K562 (cell line): Measurements from ENCODE around the gene CPNE2. TPM values are rescaled to one million over a fixed set of nuclear protein-coding genes. Genes with fewer than 3 reads are reported as not detected.
A peak's percentile ranks its signal among the peaks of the same experiment; 100 is the strongest.

Source experiments
- ATAC-seq: fragments of 200-7000 bp; cut with Tn5 transposase; 3 replicates; pipeline ENCODE4 v1.9.1; 2020; ENCODE audit warnings: moderate library complexity
- BruUV-seq: library from RNA; stranded (reverse); fragments of 400-500 nt; replicated peaks from 2 replicates; lab custom pipeline; 2021; lab: Mats Ljungman, UMichigan
- CTCF ChIA-PET: fragments of 300-600 bp; formaldehyde crosslinking; extraction: SDS; loops from one replicate; lab custom pipeline; 2021; ENCODE audit warnings: low intra/inter-chr PET ratio; lab: Yijun Ruan, JAX
- POLR2A ChIA-PET: fragments of 300-600, 350-650 bp; sonication (Branson Sonifier 250); formaldehyde crosslinking; extraction: SDS; loops from one replicate; lab custom pipeline; 2021; ENCODE audit warnings: antibody characterized with exemption, inconsistent platforms; lab: Yijun Ruan, JAX
- DNase-seq, 4 experiments: peaks; one replicate each; pipeline versions ENCODE4 v3.0.0 to v3.0.0-alpha.2; 2011 to 2018; ENCODE audit warnings: low spot score in 3 of 4, mixed read lengths in 3 of 4; ENCODE audit errors: extremely low read depth in 1 of 4
- FAIRE-seq: peaks from 2 replicates; lab custom pipeline; 2011; peaks lifted over from hg19 to GRCh38; lab: Jason Lieb, UNC
- H2AFZ ChIP-seq: 2 replicates; pipeline ENCODE4 v1.6.0; 2011; ENCODE audit warnings: low read depth, low read length, control low read depth, inconsistent platforms
- H3K27ac ChIP-seq: fragments of 200-600 bp; 3 replicates; pipeline ENCODE4 v1.8.0; 2011; ENCODE audit warnings: low read depth, mild to moderate bottlenecking, control low read depth, inconsistent platforms, low read length, moderate library complexity, mixed read lengths; ENCODE audit errors: extremely low read depth
- H3K27me3 ChIP-seq, 2 experiments: fragments of 300-600 bp in 1 of 2; 2 replicates in 1 of 2; 3 replicates in 1 of 2; pipeline versions ENCODE4 v1.6.0 to v1.8.0; 2011; ENCODE audit warnings: inconsistent platforms in 2 of 2, low read length in 2 of 2, mild to moderate bottlenecking in 1 of 2, mixed read lengths in 1 of 2, moderate library complexity in 1 of 2; ENCODE audit not compliant: control insufficient read depth in 2 of 2, insufficient read depth in 2 of 2
- H3K36me3 ChIP-seq: fragments of 300-600 bp; 3 replicates; pipeline ENCODE4 v1.8.0; 2011; ENCODE audit warnings: mild to moderate bottlenecking, low read length, inconsistent platforms; ENCODE audit not compliant: control insufficient read depth, insufficient read depth
- H3K4me1 ChIP-seq, 2 experiments: fragments of 200-600 bp in 1 of 2; replicated peaks in 1 of 2; 2 replicates in 1 of 2; 3 replicates in 1 of 2; pipeline versions ENCODE4 v1.5.1 to v1.8.0; 2011; ENCODE audit warnings: inconsistent platforms in 2 of 2, low read length in 2 of 2, mild to moderate bottlenecking in 1 of 2, mixed read lengths in 1 of 2, moderate library complexity in 1 of 2; ENCODE audit not compliant: control insufficient read depth in 2 of 2, insufficient read depth in 2 of 2
- H3K4me2 ChIP-seq: 2 replicates; pipeline ENCODE4 v1.6.1; 2011; ENCODE audit warnings: low read length, control low read depth, inconsistent platforms, mixed read lengths; ENCODE audit not compliant: insufficient read depth
- H3K4me3 ChIP-seq: fragments of 200-600 bp; sonication (generic), shearing (Covaris generic); 2 replicates; pipeline ENCODE4 v1.5.1; 2016; ENCODE audit warnings: control low read depth, inconsistent platforms
- H3K79me2 ChIP-seq: fragments of 200-600 bp; 3 replicates; pipeline ENCODE4 v1.8.0; 2011; ENCODE audit warnings: low read length, inconsistent platforms; ENCODE audit not compliant: control insufficient read depth, insufficient read depth
- H3K9ac ChIP-seq, 2 experiments: 2 replicates each; pipeline versions ENCODE4 v1.6.0 to v1.6.1; 2011; ENCODE audit warnings: low read depth in 2 of 2, low read length in 2 of 2, control low read depth in 1 of 2, inconsistent platforms in 1 of 2, mild to moderate bottlenecking in 1 of 2, mixed read lengths in 1 of 2; ENCODE audit not compliant: insufficient read depth in 1 of 2
- H3K9me1 ChIP-seq: one replicate; pipeline ENCODE4 v1.6.0; 2011; ENCODE audit warnings: inconsistent platforms, mild to moderate bottlenecking, low read length, moderate library complexity; ENCODE audit not compliant: control insufficient read depth, insufficient read depth
- H3K9me3 ChIP-seq: replicated peaks from 2 replicates; pipeline ENCODE4 v1.5.1; 2011; ENCODE audit warnings: low read depth, low read length, inconsistent platforms; ENCODE audit not compliant: control insufficient read depth, insufficient read depth
- H4K20me1 ChIP-seq: replicated peaks from 2 replicates; pipeline ENCODE4 v1.6.1; 2011; ENCODE audit warnings: low read length, inconsistent platforms, mixed read lengths; ENCODE audit not compliant: control insufficient read depth, insufficient read depth
- MIER1 ChIP-seq: fragments of 450-650 bp; IDR thresholded peaks from 2 replicates; pipeline ENCODE4 v1.6.1; 2016; ENCODE audit warnings: antibody characterized with exemption, mild to moderate bottlenecking, low read depth
- NFE2L1 ChIP-seq: fragments of 450-650 bp; IDR thresholded peaks from 2 replicates; pipeline ENCODE4 v1.6.1; 2016; ENCODE audit warnings: missing genetic modification characterization, low read depth, mild to moderate bottlenecking, missing compliant biosample characterization, moderate library complexity, borderline replicate concordance
- RNF2 ChIP-seq: sonication (generic); IDR thresholded peaks from 2 replicates; pipeline ENCODE4 v1.6.1; 2016
- RREB1 ChIP-seq: fragments of 250-450 bp; sonication (Bioruptor Pico); IDR thresholded peaks from 2 replicates; pipeline ENCODE4 v1.4.0; 2020
- TCF7 ChIP-seq: sonication (generic); IDR thresholded peaks from 2 replicates; pipeline ENCODE4 v1.6.1; 2016; ENCODE audit warnings: antibody characterized with exemption, borderline replicate concordance
- ZC3H11A ChIP-seq: IDR thresholded peaks from 2 replicates; pipeline ENCODE4 v1.6.1; 2012; ENCODE audit warnings: low read depth, low read length, improper control_type of control experiment
- ZKSCAN8 ChIP-seq: fragments of 200-800 bp; sonication (Bioruptor generic); IDR thresholded peaks from 2 replicates; pipeline ENCODE4 v1.6.1; 2016; ENCODE audit warnings: missing genetic modification characterization, missing compliant biosample characterization
- ZNF212 ChIP-seq: fragments of 450-650 bp; formaldehyde crosslinking; IDR thresholded peaks from 2 replicates; pipeline ENCODE4 v1.4.0; 2020; ENCODE audit warnings: mild to moderate bottlenecking
- WGBS: fragments of 100-300 bp; shearing (Covaris generic); methylation state at CpG from one replicate; pipeline ENCODE4 v1.1.6; 2016; ENCODE audit warnings: low coverage, mixed read lengths; ENCODE audit not compliant: insufficient coverage; ENCODE audit errors: missing lambda C conversion rate; 5-methylcytosine and 5-hydroxymethylcytosine counted together
- in situ Hi-C: fragments of 300-500 bp; cut with MboI; formaldehyde crosslinking; loops from 4 replicates; pipeline ENCODE4 v1.15.0; 2018; ENCODE audit warnings: inconsistent platforms, mixed read lengths
- intact Hi-C: fragments of 100-400 bp; cut with micrococcal nuclease; formaldehyde crosslinking; loops from 2 replicates; pipeline ENCODE4 v1.14.2; 2022
- polyA plus RNA-seq, 8 experiments: library from polyadenylated mRNA; depleted of rRNA in 4 of 8; stranded (reverse) in 5 of 8; unstranded in 3 of 8; fragments of >200 nt; fragmentation: Nextera tagmentation in 2 of 8; fragmentation: Illumina TruSeq in 1 of 8; extraction: Ambion mirVana in 2 of 8; extraction: Trizol in 1 of 8; gene quantifications; 2 replicates each; pipeline versions ENCODE4 v1.2.1 to v1.2.3, GENCODE V29; 2011 to 2014; ENCODE audit warnings: inconsistent platforms in 1 of 8, missing spikeins in 1 of 8
- total RNA-seq, 7 experiments: library from RNA; depleted of rRNA in 6 of 7; stranded (reverse); fragments of >200 nt in 6 of 7; fragmentation: Illumina TruSeq in 2 of 7; extraction: Trizol in 2 of 7; gene quantifications; 2 replicates each; pipeline versions ENCODE4 v1.2.1 to v1.2.3, GENCODE V29; 2011 to 2021; ENCODE audit warnings: low replicate concordance in 1 of 7

The CPNE2 gene
- total and polyA plus RNA-seq, 9 of the 15 experiments (the other 6 are each of a cell fraction or from before 2014, with no cell fraction given): 3.0 to 13.9 (median 8.6) TPM

GRCh38 chr16:57094911-57095310 lies 2.5 kb downstream of the CPNE2 start:
- FAIRE-seq (no peak), DNase-seq (no peak), ATAC-seq (no peak)
- no peak for TF ChIP-seq ZC3H11A
- TF ChIP-seq ZNF212 (CRISPR knock-in tag): no peak
- no peak for TF ChIP-seq MIER1
- no peak for TF ChIP-seq TCF7
- TF ChIP-seq RREB1 (CRISPR knock-in tag): no peak
- no peak for TF ChIP-seq NFE2L1 (tag)
- no peak for TF ChIP-seq ZKSCAN8 (CRISPR knock-in tag)
- TF ChIP-seq RNF2: no peak
- no peak overlapping the region for H2AFZ ChIP-seq
- no peak overlapping the region for H3K27ac ChIP-seq
- ChIA-PET CTCF (no interaction called here), POLR2A (interaction anchor here (0.6 to 1.0 kb wide), 4 partner anchors 10 to 61 kb away, joined by 3 to 4 read pairs (median 3); no protein-coding TSS in a partner anchor)
- WGBS: 57% methylated on average over 5 of the region's 5 CpGs
- intact Hi-C loops (no loop called here), in situ Hi-C loops (no loop called here)
- H3K4me1 ChIP-seq: peaks cover 16 to 32% of the 10 kb centered on the region in 2 experiments; a peak in 4 of 5 replicates
- H3K9me3 ChIP-seq: no peaks in the 10 kb centered on the region
- H3K9me1 ChIP-seq: no peaks in the 10 kb centered on the region
- H3K4me3 ChIP-seq: no peak overlapping the region
- peaks cover 0 to 4% of the 10 kb centered on the region in 2 experiments; a peak in 2 of 5 replicates for H3K27me3 ChIP-seq
- no peaks in the 10 kb centered on the region for H3K79me2 ChIP-seq
- H3K9ac ChIP-seq: 0 out of 4 replicates have a peak overlapping the region, but pooled peaks of 1 of the 2 experiments have one; percentile 13
- no peaks in the 10 kb centered on the region for H3K36me3 ChIP-seq
- no TSS peak for BruUV-seq
- H3K4me2 ChIP-seq: no peak overlapping the region
- peaks cover 19% of the 10 kb centered on the region for H4K20me1 ChIP-seq
